Esophagus squamous epithelium (tissue), 4 donors: ENCODE results near the gene ENTPD2.

Source experiments
- CTCF ChIP-seq, 6 experiments: fragments of 450-650 bp in 4 of 6; fragments of 200-600 bp in 2 of 6; sonication (generic) in 2 of 6; IDR thresholded peaks; one replicate each; pipeline ENCODE4 v1.5.1; 2016 to 2019; ENCODE audit warnings: antibody characterized with exemption in 6 of 6, mild to moderate bottlenecking in 4 of 6, moderate library complexity in 4 of 6
- POLR2A ChIP-seq, 4 donors: fragments of 450-650 bp; IDR thresholded peaks; one replicate each; pipeline ENCODE4 v1.6.1; 2017; ENCODE audit warnings: antibody characterized with exemption in 4 of 4, mild to moderate bottlenecking in 4 of 4, moderate library complexity in 3 of 4

GRCh38 chr9:137020771-137021567 is 32.9 kb downstream of the ENTPD2 start:
- TF ChIP-seq POLR2A (IDR thresholded peaks at IDR 0.05), result no peak
- TF ChIP-seq CTCF (IDR thresholded peaks at IDR 0.05), result no peak
